Measurements from ENCODE around the gene MCM3AP. TPM values are rescaled to one million over a fixed set of nuclear protein-coding genes. Genes with fewer than 3 reads are reported as not detected.
A peak's percentile ranks its signal among the peaks of the same experiment; 100 is the strongest.

MCM3AP gene
- total and polyA plus RNA-seq, 9 of the 15 experiments (the other 6 are each of a cell fraction or from before 2014, with no cell fraction given), result 6.5 to 179 (median 69.6) TPM

DNA sequence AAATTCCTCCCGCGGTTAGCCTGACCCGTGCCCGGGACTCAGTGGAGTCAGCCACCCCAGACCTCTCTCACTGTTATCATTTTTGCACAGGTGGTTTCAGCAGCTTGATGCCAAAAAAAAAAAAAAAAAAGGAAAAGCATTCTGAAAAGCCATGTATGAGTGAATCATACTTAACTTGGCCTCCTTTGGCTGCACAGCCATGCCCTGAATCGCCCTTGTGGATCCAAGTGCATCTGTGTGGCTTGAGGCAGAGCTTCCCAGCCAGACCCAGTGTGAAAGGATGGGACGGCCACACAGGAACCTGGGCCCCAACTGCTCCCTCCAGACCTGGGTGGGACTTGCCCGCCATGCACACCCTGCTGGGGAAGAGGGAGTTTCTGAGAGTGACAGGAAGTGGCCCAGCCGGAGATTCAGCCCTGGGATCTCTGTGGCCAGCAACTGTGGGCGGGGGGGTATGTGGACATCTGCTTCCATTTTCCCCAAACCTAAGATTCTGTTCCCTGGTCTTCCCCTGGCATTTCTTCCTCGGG lies 9.3 kb upstream of the MCM3AP start (continued):
- TF ChIP-seq THAP7 (CRISPR knock-in tag; IDR thresholded peaks at IDR 0.05), result no peak
- TF ChIP-seq SOX6 (IDR thresholded peaks at IDR 0.05), result peak; percentile 29; the same call in 1 of the 2 replicates
- TF ChIP-seq, protein P1, sequence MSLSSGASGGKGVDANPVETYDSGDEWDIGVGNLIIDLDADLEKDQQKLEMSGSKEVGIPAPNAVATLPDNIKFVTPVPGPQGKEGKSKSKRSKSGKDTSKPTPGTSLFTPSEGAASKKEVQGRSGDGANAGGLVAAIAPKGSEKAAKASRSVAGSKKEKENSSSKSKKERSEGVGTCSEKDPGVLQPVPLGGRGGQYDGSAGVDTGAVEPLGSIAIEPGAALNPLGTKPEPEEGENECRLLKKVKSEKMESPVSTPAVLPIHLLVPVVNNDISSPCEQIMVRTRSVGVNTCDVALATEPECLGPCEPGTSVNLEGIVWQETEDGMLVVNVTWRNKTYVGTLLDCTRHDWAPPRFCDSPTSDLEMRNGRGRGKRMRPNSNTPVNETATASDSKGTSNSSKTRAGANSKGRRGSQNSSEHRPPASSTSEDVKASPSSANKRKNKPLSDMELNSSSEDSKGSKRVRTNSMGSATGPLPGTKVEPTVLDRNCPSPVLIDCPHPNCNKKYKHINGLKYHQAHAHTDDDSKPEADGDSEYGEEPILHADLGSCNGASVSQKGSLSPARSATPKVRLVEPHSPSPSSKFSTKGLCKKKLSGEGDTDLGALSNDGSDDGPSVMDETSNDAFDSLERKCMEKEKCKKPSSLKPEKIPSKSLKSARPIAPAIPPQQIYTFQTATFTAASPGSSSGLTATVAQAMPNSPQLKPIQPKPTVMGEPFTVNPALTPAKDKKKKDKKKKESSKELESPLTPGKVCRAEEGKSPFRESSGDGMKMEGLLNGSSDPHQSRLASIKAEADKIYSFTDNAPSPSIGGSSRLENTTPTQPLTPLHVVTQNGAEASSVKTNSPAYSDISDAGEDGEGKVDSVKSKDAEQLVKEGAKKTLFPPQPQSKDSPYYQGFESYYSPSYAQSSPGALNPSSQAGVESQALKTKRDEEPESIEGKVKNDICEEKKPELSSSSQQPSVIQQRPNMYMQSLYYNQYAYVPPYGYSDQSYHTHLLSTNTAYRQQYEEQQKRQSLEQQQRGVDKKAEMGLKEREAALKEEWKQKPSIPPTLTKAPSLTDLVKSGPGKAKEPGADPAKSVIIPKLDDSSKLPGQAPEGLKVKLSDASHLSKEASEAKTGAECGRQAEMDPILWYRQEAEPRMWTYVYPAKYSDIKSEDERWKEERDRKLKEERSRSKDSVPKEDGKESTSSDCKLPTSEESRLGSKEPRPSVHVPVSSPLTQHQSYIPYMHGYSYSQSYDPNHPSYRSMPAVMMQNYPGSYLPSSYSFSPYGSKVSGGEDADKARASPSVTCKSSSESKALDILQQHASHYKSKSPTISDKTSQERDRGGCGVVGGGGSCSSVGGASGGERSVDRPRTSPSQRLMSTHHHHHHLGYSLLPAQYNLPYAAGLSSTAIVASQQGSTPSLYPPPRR (CRISPR knock-in tag; IDR thresholded peaks at IDR 0.05; ENCODE audit: borderline replicate concordance), result 0 out of 2 replicates have a peak, but pooled peaks have one; percentile 26
- no peak for TF ChIP-seq ESRRB (CRISPR knock-in tag; IDR thresholded peaks at IDR 0.05; ENCODE audit: borderline replicate concordance)
- peak; percentile 15 for TF ChIP-seq CTCFL (IDR thresholded peaks at IDR 0.05; ENCODE audit: borderline replicate concordance, insufficient read depth, low read depth, low read length, poor library complexity, severe bottlenecking)
- TF ChIP-seq TFAP4 (CRISPR knock-in tag; IDR thresholded peaks at IDR 0.05; ENCODE audit: borderline replicate concordance), result peak; percentile 39; the same call in 1 of the 2 replicates
- TF ChIP-seq ZBTB40 (IDR thresholded peaks at IDR 0.05), result peak; percentile 71
- no peak for TF ChIP-seq ZBTB40 (CRISPR knock-in tag; IDR thresholded peaks at IDR 0.05)

Data from K562 (cell line).